ENCODE measurements around the gene SPATA13. TPM values are rescaled to one million over a fixed set of nuclear protein-coding genes. Genes with fewer than 3 reads are reported as not detected.

SPATA13 gene
- polyA plus RNA-seq, 1 experiment, result 3.6 TPM

GRCh38 chr13:24301911-24302310 is 141.4 kb downstream of the SPATA13 start:
- POLR2A ChIA-PET, result no interaction called here

GRCh38 chr13:24304620-24305019 is 144.1 kb downstream of the SPATA13 start:
- CTCF ChIA-PET, result no interaction called here
- TF ChIP-seq CTCF (IDR thresholded peaks at IDR 0.05; ENCODE audit: insufficient read depth, low read depth, low read length), result no peak
- DNase-seq (ENCODE audit: low read depth), result no peak
- no peaks in the 10 kb centered on the region for H3K27me3 ChIP-seq (ENCODE audit: control insufficient read depth, insufficient read depth, low read length)
- POLR2A ChIA-PET, result no interaction called here
- peaks cover 4% of the 10 kb centered on the region for H3K36me3 ChIP-seq (ENCODE audit: control insufficient read depth, insufficient read depth, low read length)
- H3K4me3 ChIP-seq (ENCODE audit: low read depth, low read length), result no peak overlapping the region

More at GRCh38 chr13:24301911-24302310, 141.4 kb downstream of the SPATA13 start:
- no peak for TF ChIP-seq CTCF (IDR thresholded peaks at IDR 0.05; ENCODE audit: insufficient read depth, low read depth, low read length)
- Histone ChIP-seq H3K27me3 (ENCODE audit: control insufficient read depth, insufficient read depth, low read length) (no peaks in the 10 kb centered on the region), H3K36me3 (ENCODE audit: control insufficient read depth, insufficient read depth, low read length) (peaks cover 11% of the 10 kb centered on the region), H3K4me3 (ENCODE audit: low read depth, low read length) (no peak overlapping the region)
- CTCF ChIA-PET, result no interaction called here
- no peak for DNase-seq (ENCODE audit: low read depth)

GRCh38 chr13:24306632-24307031 is 146.1 kb downstream of the SPATA13 start:
- Histone ChIP-seq H3K4me3 (ENCODE audit: low read depth, low read length) (no peak overlapping the region), H3K36me3 (ENCODE audit: control insufficient read depth, insufficient read depth, low read length) (peaks cover 3% of the 10 kb centered on the region; the same call in 1 of the 2 replicates), H3K27me3 (ENCODE audit: control insufficient read depth, insufficient read depth, low read length) (no peaks in the 10 kb centered on the region)
- TF ChIP-seq CTCF (IDR thresholded peaks at IDR 0.05; ENCODE audit: insufficient read depth, low read depth, low read length), result no peak
- peak; percentile 37 for DNase-seq (ENCODE audit: low read depth)
- ChIA-PET CTCF (interaction anchor here (1.1 kb wide), 1 partner anchor 33 kb away, joined by 3 read pairs; no protein-coding TSS in a partner anchor), POLR2A (no interaction called here)

GRCh38 chr13:24307211-24308067 is 146.9 kb downstream of the SPATA13 start:
- Histone ChIP-seq H3K27me3 (ENCODE audit: control insufficient read depth, insufficient read depth, low read length) (no peaks in the 10 kb centered on the region), H3K36me3 (ENCODE audit: control insufficient read depth, insufficient read depth, low read length) (peaks cover 3% of the 10 kb centered on the region; the same call in 1 of the 2 replicates), H3K4me3 (ENCODE audit: low read depth, low read length) (no peak overlapping the region)
- ChIA-PET CTCF (interaction anchor here (0.6 to 1.1 kb wide), 2 partner anchors 32 to 275 kb away, joined by 3 read pairs; no protein-coding TSS in a partner anchor), POLR2A (no interaction called here)
- TF ChIP-seq CTCF (IDR thresholded peaks at IDR 0.05; ENCODE audit: insufficient read depth, low read depth, low read length), result no peak
- DNase-seq (ENCODE audit: low read depth), result no peak

- Histone ChIP-seq H3K27me3 (ENCODE audit: control insufficient read depth, insufficient read depth, low read length) (no peaks in the 10 kb centered on the region), H3K4me3 (ENCODE audit: low read depth, low read length) (no peak overlapping the region), H3K36me3 (ENCODE audit: control insufficient read depth, insufficient read depth, low read length) (peaks cover 2% of the 10 kb centered on the region; the same call in 1 of the 2 replicates)
- ChIA-PET POLR2A (no interaction called here), CTCF (no interaction called here)
- DNase-seq (ENCODE audit: low read depth), result no peak
- no peak for TF ChIP-seq CTCF (IDR thresholded peaks at IDR 0.05; ENCODE audit: insufficient read depth, low read depth, low read length)
Observed at GRCh38 chr13:24308068-24308445, 147.5 kb downstream of the SPATA13 start.
